Bronchial epithelial cell (primary cell): Measurements from ENCODE around the gene AGFG1. TPM values are rescaled to one million over a fixed set of nuclear protein-coding genes. Genes with fewer than 3 reads are reported as not detected.

Source experiments
- DNase-seq: peaks from one replicate; pipeline ENCODE4 v3.0.0-alpha.2; 2010; ENCODE audit warnings: low read depth
- FAIRE-seq: peaks from 2 replicates; lab custom pipeline; 2011; peaks lifted over from hg19 to GRCh38; lab: Jason Lieb, UNC
- H3K27me3 ChIP-seq: 2 replicates; pipeline ENCODE4 v1.5.1; 2011; ENCODE audit warnings: low read length; ENCODE audit not compliant: control insufficient read depth, insufficient read depth
- H3K36me3 ChIP-seq: 2 replicates; pipeline ENCODE4 v1.5.1; 2011; ENCODE audit warnings: low read length; ENCODE audit not compliant: control insufficient read depth, insufficient read depth
- H3K4me3 ChIP-seq: 2 replicates; pipeline ENCODE4 v1.5.1; 2011; ENCODE audit warnings: mild to moderate bottlenecking, low read depth, low read length, control low read depth
- total RNA-seq: library from RNA; depleted of rRNA; stranded (reverse); fragments of >200 nt; gene quantifications from 2 replicates; pipeline ENCODE4 v1.2.1, GENCODE V29; 2014
- TF ChIP-seq, protein P1 (sequence below): IDR thresholded peaks from 2 replicates; pipeline ENCODE4 v1.5.1; 2011; ENCODE audit warnings: mild to moderate bottlenecking, moderate library complexity, low read length, control low read depth, inconsistent platforms; ENCODE audit not compliant: insufficient read depth, severe bottlenecking

AGFG1 gene
- total RNA-seq, 1 donor from 2014 or later = 54.8 TPM

DNA sequence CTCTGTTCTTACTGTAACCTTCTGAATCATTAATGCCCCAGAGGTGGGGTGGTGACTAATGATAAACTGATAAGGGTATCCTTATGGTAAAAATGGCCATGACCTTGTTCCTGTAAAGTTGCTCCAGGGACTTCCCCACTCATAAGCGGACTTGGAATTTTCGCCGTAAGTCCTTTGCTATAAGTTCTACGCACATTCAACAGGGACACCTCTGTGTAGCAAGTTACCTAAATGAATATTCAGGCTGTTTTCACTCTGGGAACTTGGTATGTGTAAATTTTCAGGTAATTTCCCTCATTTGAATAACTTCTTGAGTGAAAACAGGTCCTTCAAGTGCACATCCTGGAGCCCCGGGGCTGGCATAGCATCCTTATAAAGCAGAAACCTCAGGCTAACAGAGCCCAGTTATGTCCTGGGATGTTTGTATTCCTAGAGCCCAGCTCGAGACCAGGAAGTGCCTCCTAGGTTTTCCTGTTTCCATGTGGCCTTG, 9.4 kb upstream of the AGFG1 start:
- DNase-seq (peak; percentile 78), FAIRE-seq (no peak)
- TF ChIP-seq, protein P1, sequence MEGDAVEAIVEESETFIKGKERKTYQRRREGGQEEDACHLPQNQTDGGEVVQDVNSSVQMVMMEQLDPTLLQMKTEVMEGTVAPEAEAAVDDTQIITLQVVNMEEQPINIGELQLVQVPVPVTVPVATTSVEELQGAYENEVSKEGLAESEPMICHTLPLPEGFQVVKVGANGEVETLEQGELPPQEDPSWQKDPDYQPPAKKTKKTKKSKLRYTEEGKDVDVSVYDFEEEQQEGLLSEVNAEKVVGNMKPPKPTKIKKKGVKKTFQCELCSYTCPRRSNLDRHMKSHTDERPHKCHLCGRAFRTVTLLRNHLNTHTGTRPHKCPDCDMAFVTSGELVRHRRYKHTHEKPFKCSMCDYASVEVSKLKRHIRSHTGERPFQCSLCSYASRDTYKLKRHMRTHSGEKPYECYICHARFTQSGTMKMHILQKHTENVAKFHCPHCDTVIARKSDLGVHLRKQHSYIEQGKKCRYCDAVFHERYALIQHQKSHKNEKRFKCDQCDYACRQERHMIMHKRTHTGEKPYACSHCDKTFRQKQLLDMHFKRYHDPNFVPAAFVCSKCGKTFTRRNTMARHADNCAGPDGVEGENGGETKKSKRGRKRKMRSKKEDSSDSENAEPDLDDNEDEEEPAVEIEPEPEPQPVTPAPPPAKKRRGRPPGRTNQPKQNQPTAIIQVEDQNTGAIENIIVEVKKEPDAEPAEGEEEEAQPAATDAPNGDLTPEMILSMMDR = no peak
- H3K27me3 ChIP-seq = no peaks in the 10 kb centered on the region
- no peak overlapping the region for H3K4me3 ChIP-seq
- no peaks in the 10 kb centered on the region for H3K36me3 ChIP-seq

DNA sequence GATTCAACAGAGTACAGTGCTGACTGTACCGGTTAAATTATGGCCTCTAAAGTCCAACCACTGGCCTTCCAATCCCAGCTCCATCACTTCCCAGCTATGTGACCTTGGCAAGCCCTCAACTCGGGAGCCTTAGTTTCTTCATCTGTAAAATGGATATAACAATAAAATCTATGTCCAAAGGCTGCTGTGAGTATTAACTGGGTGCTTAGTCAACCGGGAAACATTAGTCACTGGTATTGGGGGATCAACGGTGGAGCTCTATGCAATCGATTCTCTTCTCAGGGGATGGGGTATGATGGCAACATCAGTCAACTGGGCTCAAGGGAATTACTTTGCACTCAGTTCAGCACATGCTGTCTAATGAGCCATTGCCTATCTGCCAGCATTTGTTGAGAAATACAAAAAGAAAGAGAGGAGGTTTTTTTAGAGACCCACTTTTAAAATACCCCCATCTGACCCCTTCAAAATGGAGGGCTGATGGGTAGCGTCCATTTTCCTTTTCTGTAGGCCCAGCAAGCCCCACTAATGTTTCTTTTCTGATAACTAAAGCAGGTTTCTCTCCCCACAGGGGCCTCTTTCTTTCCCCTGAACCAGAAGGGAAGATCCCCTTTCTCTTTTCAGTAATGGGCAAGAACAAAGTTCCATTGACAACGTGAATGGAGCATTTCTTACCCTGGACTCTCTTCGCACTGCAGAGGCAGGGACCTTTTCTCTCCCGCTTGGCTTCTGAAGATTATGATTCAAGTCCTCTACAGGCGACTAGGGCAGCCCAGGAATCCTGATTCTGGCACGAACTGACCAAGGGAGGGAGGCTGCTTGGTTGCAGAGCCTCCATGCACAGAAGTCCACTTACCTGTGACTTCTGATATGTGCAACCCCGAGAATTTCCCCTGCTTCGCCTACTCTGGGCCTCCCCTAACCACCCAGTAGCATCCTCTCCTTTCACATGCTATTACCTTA, 8.7 kb upstream of the AGFG1 start:
- H3K36me3 ChIP-seq = no peaks in the 10 kb centered on the region
- H3K27me3 ChIP-seq = no peaks in the 10 kb centered on the region
- no peak for DNase-seq
- FAIRE-seq = no peak
- TF ChIP-seq, protein P1 = no peak
- H3K4me3 ChIP-seq = no peak overlapping the region

- H3K4me3 ChIP-seq = no peak overlapping the region
- FAIRE-seq = no peak
- TF ChIP-seq, protein P1 = no peak
These were observed 7.6 kb upstream of the AGFG1 start for GRCh38 chr2:227464361-227464760.

GRCh38 chr2:227464851-227465250, 7.1 kb upstream of the AGFG1 start:
- TF ChIP-seq, protein P1 = no peak
- FAIRE-seq = no peak
- no peaks in the 10 kb centered on the region for H3K27me3 ChIP-seq
- DNase-seq = no peak
- H3K36me3 ChIP-seq = no peaks in the 10 kb centered on the region
- no peak overlapping the region for H3K4me3 ChIP-seq

More at GRCh38 chr2:227464361-227464760, 7.6 kb upstream of the AGFG1 start:
- Histone ChIP-seq H3K27me3 (no peaks in the 10 kb centered on the region), H3K36me3 (no peaks in the 10 kb centered on the region)
- DNase-seq = no peak

DNA sequence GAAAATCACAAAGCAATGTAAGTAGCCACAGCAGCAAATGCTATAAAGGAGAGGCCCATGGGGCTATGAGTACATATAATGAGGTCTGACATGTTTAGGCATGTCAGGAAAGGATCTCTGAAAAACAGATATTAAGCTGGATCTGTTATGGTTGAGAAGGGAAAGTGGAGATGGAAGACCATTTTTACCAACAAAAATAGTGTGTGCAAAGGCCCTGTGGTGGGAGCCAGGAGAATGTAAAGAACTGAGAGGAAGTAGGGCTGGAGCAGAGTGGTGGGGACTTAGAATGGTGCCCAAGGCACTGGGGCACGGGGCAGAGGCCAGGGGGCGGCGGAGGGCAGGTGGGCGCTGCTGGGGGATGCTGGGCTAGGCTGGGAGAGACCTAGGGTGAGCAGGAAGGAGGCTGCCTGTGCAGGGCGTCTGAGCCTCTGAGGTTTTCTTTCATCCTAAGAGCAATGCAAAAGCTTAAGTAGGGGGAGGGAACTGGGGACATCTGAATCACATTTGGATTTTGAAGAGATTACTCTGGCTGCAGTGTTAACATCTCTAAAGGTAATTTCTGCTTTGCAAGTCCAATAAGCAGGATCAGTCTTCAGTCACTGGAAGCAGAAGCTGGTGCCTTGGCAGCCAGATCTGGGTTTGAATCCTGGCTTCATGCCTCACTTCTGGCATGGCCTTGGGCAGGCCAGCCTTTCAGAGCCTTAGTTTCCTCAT, 4.9 kb upstream of the AGFG1 start:
- no peak for FAIRE-seq

More for the DNA sequence above, 4.9 kb upstream of the AGFG1 start:
- no peaks in the 10 kb centered on the region for H3K27me3 ChIP-seq
- H3K36me3 ChIP-seq = no peaks in the 10 kb centered on the region
- TF ChIP-seq, protein P1 = no peak
- DNase-seq = peak; percentile 76
- H3K4me3 ChIP-seq = no peak overlapping the region
